ENCODE measurements around the gene CD99L2.

Gene CD99L2

GRCh38 chrX:150777328-150777992, 121.0 kb downstream of the CD99L2 start:
- no peak for DNase-seq

GRCh38 chrX:150775569-150776350, 122.7 kb downstream of the CD99L2 start:
- no peak for DNase-seq

- no peak for DNase-seq
Measured at GRCh38 chrX:150774798-150775568, 123.5 kb downstream of the CD99L2 start.

DNA sequence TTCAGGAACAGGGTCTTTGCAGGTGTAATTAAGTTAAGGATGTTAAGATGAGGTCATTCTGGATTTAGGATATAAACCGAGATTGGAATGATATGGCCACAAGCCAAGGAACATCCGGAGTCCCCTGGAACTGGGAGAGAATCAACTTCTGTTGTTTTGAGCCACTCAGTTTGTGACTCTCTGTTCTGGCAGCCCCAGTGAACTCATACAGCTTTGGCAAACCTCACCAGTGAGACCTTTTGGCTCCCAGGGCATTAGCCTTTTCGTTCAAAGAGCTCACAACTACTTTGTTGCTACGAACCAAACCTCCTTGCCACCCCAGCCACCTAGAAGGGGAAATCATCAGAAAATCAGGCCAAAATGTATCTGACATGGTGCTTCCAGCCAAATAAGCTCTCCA, 124.8 kb downstream of the CD99L2 start:
- no peak for DNase-seq

GRCh38 chrX:150773117-150773516, 125.4 kb downstream of the CD99L2 start:
- DNase-seq: no peak

GRCh38 chrX:150772150-150772970, 126.1 kb downstream of the CD99L2 start:
- DNase-seq: peak; percentile 12

- DNase-seq: no peak
Measured at GRCh38 chrX:150771116-150771515, 127.4 kb downstream of the CD99L2 start.

DNA sequence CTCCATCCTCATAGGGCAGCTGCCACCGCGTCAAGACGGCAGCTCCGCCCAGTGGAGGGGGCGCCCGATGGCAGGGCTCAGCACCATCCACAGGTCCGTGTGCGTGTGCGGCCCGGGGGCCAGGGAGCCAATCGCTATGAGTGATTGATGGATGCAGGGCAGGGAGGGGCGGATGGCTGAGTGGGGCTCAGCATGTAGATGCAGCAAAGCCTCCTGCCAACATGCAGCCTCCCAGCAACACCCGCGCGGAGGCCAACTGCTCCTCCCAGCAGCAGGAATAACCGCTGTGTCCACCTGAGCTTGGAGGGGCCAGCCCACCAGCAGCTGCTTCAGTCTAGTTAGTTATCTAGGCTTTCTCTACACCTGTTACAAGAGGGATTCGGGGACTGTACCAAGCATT, 127.8 kb downstream of the CD99L2 start:
- no peak for DNase-seq

GRCh38 chrX:150769408-150769807, 129.1 kb downstream of the CD99L2 start:
- DNase-seq: no peak

DNA sequence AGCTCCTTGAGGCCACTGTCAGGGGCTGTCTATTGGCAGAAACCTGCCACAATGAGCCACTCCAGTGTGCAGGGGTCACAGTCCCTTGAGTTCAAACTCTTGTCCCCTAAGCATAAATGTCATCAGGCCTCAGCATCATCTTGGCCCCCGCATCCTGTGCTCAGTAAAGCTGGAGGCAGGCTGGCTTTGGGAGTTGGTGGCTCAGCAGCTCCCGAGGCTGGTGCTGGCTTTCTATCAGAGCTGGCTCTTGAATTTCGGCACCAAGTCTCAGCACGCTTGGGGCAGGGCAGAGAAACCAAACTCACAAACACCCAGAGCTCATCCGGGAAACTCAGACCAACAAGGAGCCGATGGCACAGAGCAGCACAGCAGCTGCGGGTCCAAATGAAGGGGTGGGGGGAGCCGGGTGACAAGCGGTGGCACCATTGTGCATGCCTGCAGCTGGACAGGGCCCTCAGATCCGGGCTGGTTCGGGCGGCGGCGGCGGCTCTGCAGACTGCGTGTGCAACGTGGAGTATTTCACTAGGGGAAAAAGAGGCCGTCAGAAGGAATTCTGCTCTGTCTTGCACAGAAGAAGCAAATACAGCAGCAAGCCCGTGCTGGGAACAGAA, 129.8 kb downstream of the CD99L2 start:
- no peak for DNase-seq

DNA sequence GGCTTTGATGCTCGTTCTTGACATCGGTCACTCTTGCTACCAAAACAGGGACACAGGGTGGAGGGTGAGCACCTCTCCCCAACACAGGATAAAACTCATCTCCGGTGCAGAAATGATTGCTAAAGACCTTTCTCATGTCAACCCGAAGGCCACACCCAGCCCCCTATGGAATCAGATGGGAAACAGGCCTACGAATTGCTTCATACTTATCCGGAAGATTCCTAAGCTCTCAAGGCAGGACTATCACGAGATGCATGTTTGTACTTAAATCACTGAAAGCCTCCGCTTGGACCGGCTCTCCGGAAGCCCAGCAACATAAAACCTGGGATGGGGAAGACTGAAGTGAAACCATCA, 130.4 kb downstream of the CD99L2 start:
- DNase-seq: no peak

DNA sequence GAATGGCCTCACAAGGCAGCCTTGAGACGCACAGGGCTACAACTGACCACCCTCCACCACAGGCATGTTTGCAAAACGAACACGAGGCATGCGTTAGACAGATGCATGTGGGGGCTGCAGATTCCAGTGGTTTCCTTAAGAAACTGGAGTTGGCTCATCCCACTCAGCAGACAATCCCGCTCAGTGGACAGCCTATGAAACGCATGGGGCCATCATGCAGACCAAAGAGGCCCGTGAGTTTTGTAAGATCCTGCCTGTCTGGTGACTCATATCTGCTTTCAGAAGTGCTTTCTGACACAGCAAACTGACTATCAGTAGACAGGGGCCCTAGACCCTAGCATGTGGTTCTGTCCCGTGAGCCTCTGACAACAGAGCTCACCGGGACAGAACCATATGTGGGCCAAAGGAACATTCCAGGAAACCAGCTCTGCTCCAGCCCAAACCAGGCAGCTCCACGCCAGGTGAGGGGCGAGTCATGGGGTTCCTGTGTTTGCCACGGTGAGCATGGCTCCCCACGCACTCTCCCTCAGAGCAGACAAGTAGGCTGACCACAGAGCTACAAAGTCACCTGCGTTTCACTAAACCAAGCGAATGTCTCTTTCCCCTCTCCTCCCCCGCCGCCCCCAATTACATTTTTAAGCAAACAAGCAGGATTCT, 130.9 kb downstream of the CD99L2 start:
- DNase-seq: peak; percentile 90

GRCh38 chrX:150767045-150767395, 131.4 kb downstream of the CD99L2 start:
- DNase-seq: peak; percentile 26

- peak; percentile 26 for DNase-seq
Measured at GRCh38 chrX:150766351-150767044, 132.0 kb downstream of the CD99L2 start.

DNA sequence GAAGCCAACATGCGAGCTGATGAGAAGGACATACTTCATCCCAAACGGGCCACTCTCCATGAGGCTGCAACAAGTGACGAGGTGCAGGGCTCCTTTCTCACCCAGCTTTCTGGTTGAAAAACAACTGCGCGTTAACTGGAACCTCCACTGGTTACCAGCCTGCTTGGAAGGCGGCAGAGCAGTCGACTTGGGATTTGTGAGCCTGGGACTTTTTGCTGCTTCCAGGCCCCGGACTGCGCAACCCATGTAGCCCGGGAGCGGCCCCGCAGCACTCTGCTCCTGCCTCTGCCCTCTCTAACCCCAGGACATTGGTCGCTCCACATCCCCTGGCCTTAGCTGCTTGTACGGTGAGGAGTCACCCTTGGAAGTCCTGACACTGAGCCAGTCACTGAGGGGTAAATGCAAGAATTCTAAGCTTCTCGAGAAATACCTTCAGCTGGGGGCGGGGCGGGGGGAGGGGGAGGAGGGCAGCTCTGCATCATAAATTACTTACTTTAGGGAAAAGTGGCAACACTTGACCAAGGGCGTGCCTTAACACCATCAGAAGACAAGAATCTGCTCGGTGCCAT, 132.6 kb downstream of the CD99L2 start:
- DNase-seq: no peak

DNA sequence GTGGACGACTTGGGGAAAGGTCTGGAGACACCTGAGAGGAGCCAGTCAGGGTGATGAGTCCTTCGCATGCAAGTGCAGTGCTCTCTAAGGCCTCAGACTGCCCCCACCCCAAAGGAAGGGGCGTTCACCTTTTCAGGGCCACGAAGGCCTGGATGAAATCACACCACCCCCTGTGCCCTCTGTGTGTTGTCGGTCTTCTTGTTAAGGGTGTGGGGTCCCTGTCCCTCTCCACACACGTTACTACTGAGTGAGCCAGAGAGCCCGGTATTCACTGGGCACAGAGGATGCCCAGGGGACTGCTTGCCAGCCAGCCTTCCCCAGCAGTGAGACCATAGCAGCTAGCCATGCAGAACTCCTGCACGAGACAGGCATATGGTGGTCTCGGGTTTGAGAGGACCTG, 133.2 kb downstream of the CD99L2 start:
- no peak for DNase-seq

GRCh38 chrX:150763810-150764209, 134.7 kb downstream of the CD99L2 start:
- DNase-seq: no peak

DNA sequence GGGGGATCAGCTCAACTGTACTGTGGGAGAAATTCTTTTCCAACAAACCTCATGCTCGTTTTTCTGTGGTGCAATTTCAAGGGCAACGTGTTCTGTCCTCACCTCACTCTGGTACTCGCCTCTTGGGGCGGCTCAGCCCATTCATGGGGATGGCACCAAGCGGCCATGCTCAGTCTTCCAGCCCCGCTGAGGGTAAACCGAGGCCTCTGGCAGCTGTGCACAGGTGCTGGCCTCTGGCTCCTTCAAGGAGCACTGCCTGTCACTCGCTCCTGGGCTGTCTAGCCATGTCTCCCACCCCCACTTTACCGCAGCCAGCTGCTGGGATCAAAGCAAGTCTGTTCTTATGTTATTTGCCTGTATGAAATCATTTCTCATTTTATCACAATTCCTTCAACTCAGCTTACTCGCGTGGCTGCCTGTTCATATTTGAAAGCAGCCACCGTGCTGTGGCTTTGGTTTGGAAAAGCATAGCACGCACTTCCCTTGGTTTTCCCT, 135.1 kb downstream of the CD99L2 start:
- DNase-seq: no peak

GRCh38 chrX:150762258-150763165, 136.0 kb downstream of the CD99L2 start:
- no peak for DNase-seq

GRCh38 chrX:150761819-150762216, 136.7 kb downstream of the CD99L2 start:
- DNase-seq: no peak
